Gastrocnemius medialis (tissue), 4 donors: Measurements from ENCODE around the gene HMGA1. TPM values are rescaled to one million over a fixed set of nuclear protein-coding genes. Genes with fewer than 3 reads are reported as not detected.

Experiments
- ATAC-seq, 2 donors: fragments of 150-250 bp; one replicate each; pipeline ENCODE4 v1.9.1; 2016
- DNase-seq, 2 donors: peaks; one replicate each; pipeline ENCODE4 v3.0.0-alpha.2; 2019
- H3K27ac ChIP-seq, 4 donors: fragments of 200-600 bp; sonication (generic); 1 replicate in 1 of 4; 2 replicates in 3 of 4; pipeline ENCODE4 v1.5.1; 2016 to 2018; ENCODE audit warnings: mild to moderate bottlenecking in 2 of 4, moderate library complexity in 1 of 4
- H3K27me3 ChIP-seq, 3 donors: fragments of 200-600 bp; sonication (generic) in 2 of 3; 1 replicate in 1 of 3; 2 replicates in 2 of 3; pipeline versions ENCODE4 v1.5.1 to v1.6.0; 2016 to 2019; ENCODE audit warnings: mild to moderate bottlenecking in 1 of 3, moderate library complexity in 1 of 3
- H3K36me3 ChIP-seq, 2 donors: fragments of 200-600 bp; sonication (generic) in 1 of 2; one replicate each; pipeline ENCODE4 v1.5.1; 2017 to 2018
- H3K4me1 ChIP-seq, 2 donors: fragments of 200-600 bp; sonication (generic) in 1 of 2; one replicate each; pipeline ENCODE4 v1.5.1; 2016 to 2017; ENCODE audit warnings: mild to moderate bottlenecking in 2 of 2
- H3K4me3 ChIP-seq, 4 donors: fragments of 200-600 bp; sonication (generic) in 3 of 4; 1 replicate in 1 of 4; 2 replicates in 3 of 4; pipeline ENCODE4 v1.5.1; 2016 to 2019; ENCODE audit warnings: mild to moderate bottlenecking in 2 of 4
- H3K9me3 ChIP-seq, 3 donors: fragments of 200-600 bp; sonication (generic) in 2 of 3; 1 replicate in 1 of 3; 2 replicates in 2 of 3; pipeline ENCODE4 v1.5.1; 2016 to 2019
- CTCF ChIP-seq, 5 experiments: fragments of 450-650 bp in 3 of 5; fragments of 200-600 bp in 2 of 5; sonication (generic) in 2 of 5; IDR thresholded peaks in 4 of 5; conservative IDR thresholded peaks in 1 of 5; 1 replicate in 4 of 5; 2 replicates in 1 of 5; pipeline ENCODE4 v1.5.1; 2016 to 2019; ENCODE audit warnings: antibody characterized with exemption in 5 of 5, mild to moderate bottlenecking in 3 of 5, moderate library complexity in 3 of 5
- POLR2A ChIP-seq, 2 donors: fragments of 450-650 bp; IDR thresholded peaks; one replicate each; pipeline ENCODE4 v1.6.1; 2017; ENCODE audit warnings: antibody characterized with exemption in 2 of 2, mild to moderate bottlenecking in 2 of 2, moderate library complexity in 2 of 2
- in situ Hi-C, 4 donors: fragments of 200-750 bp; cut with MboI; loops; one replicate each; pipeline versions ENCODE4 v1.15.0 to v1.8.0; 2017; ENCODE audit warnings: low sequenced_read_pairs in 4 of 4
- intact Hi-C: fragments of 100-400 bp; cut with DNase I; formaldehyde crosslinking; loops from one replicate; pipeline ENCODE4 v1.15.1; 2023; ENCODE audit warnings: low total_unique reads
- total RNA-seq, 4 donors: library from RNA; depleted of rRNA; stranded (reverse); fragments of >200 nt; gene quantifications; one replicate each; pipeline versions ENCODE4 v1.1.0 to v1.2.3, GENCODE V29; 2016

HMGA1 gene
- 100 to 1,000 TPM in 3 of 4 donors, 10 to 100 TPM in 1; 74.1 to 163 (median 154) TPM for total RNA-seq

GRCh38 chr6:34236443-34237315 is at the start of gene HMGA1:
HMGA1 (plus strand) TSS chr6:34236873; CDS start chr6:34240781, 3,908 bp downstream.
- peaks cover 0 to 11% of the 10 kb centered on the region in 2 donors for H3K36me3 ChIP-seq
- H3K9me3 ChIP-seq, result no peaks in the 10 kb centered on the region
- in situ Hi-C loops (no loop called here), intact Hi-C loops (no loop called here)
- peak; percentile 87 to 92 for DNase-seq
- TF ChIP-seq CTCF (IDR thresholded peaks at IDR 0.05 in 4 of 5, conservative IDR thresholded peaks at IDR 0.05 in 1 of 5) (no peak), POLR2A (IDR thresholded peaks at IDR 0.05) (peak; percentile 93 to 99)
- H3K27me3 ChIP-seq, result no peaks in the 10 kb centered on the region
- ATAC-seq, result peak; percentile 78 to 81
- peaks cover 7 to 11% of the 10 kb centered on the region in 2 donors for H3K4me1 ChIP-seq
- H3K4me3 ChIP-seq, result peak within 1 kb of the TSS; percentile 69 to 92 (median 80)
- peak within 1 kb of the TSS; percentile 94 to 98 (median 96) for H3K27ac ChIP-seq

GRCh38 chr6:34189806-34190503 is 46.7 kb upstream of the HMGA1 start:
- no peak overlapping the region for H3K27ac ChIP-seq
- no peaks in the 10 kb centered on the region for H3K27me3 ChIP-seq
- DNase-seq (no peak), ATAC-seq (no peak)
- H3K4me1 ChIP-seq, result no peaks in the 10 kb centered on the region
- no peaks in the 10 kb centered on the region for H3K9me3 ChIP-seq
- intact Hi-C loops, result no loop called here
- TF ChIP-seq CTCF (IDR thresholded peaks at IDR 0.05 in 4 of 5, conservative IDR thresholded peaks at IDR 0.05 in 1 of 5) (no peak), POLR2A (IDR thresholded peaks at IDR 0.05) (no peak)
- no peak overlapping the region for H3K4me3 ChIP-seq
- H3K36me3 ChIP-seq, result no peaks in the 10 kb centered on the region
- in situ Hi-C loops, result loop anchor here (5.0 to 25.0 kb wide), 4 partner anchors 215 to 422 kb away; no protein-coding TSS in a partner anchor

GRCh38 chr6:34190504-34191122 is 46.1 kb upstream of the HMGA1 start:
- H3K27me3 ChIP-seq, result no peaks in the 10 kb centered on the region
- no peaks in the 10 kb centered on the region for H3K4me1 ChIP-seq
- TF ChIP-seq POLR2A (IDR thresholded peaks at IDR 0.05), result no peak
- TF ChIP-seq CTCF (IDR thresholded peaks at IDR 0.05 in 4 of 5, conservative IDR thresholded peaks at IDR 0.05 in 1 of 5), result no peak
- H3K27ac ChIP-seq, result no peak overlapping the region
- H3K4me3 ChIP-seq, result no peak overlapping the region
- ATAC-seq (no peak), DNase-seq (no peak)
- intact Hi-C loops, result no loop called here
- in situ Hi-C loops, result loop anchor here (5.0 to 25.0 kb wide), 4 partner anchors 214 to 422 kb away; no protein-coding TSS in a partner anchor
- no peaks in the 10 kb centered on the region for H3K9me3 ChIP-seq
- H3K36me3 ChIP-seq, result no peaks in the 10 kb centered on the region

GRCh38 chr6:34194772-34195171 is 41.9 kb upstream of the HMGA1 start:
- no peaks in the 10 kb centered on the region for H3K36me3 ChIP-seq
- TF ChIP-seq CTCF (IDR thresholded peaks at IDR 0.05 in 4 of 5, conservative IDR thresholded peaks at IDR 0.05 in 1 of 5) (no peak), POLR2A (IDR thresholded peaks at IDR 0.05) (no peak)
- DNase-seq (no peak), ATAC-seq (no peak)
- no peaks in the 10 kb centered on the region for H3K9me3 ChIP-seq
- H3K4me3 ChIP-seq, result no peak overlapping the region
- H3K4me1 ChIP-seq, result peaks cover 3 to 5% of the 10 kb centered on the region in 2 donors
- intact Hi-C loops, result no loop called here
- in situ Hi-C loops, result loop anchor here (5.0 to 25.0 kb wide), 4 partner anchors 210 to 418 kb away; no protein-coding TSS in a partner anchor
- no peaks in the 10 kb centered on the region for H3K27me3 ChIP-seq
- no peak overlapping the region for H3K27ac ChIP-seq
